Measurements from ENCODE around the gene DENND1A. TPM values are rescaled to one million over a fixed set of nuclear protein-coding genes. Genes with fewer than 3 reads are reported as not detected.

Gene DENND1A
- total and polyA plus RNA-seq, 2 of the 13 experiments (the other 11 are each of a cell fraction or from before 2014, with no cell fraction given), result 14.8 to 30.1 TPM

- peak; percentile 59 for TF ChIP-seq FOXP4 (CRISPR knock-in tag; IDR thresholded peaks at IDR 0.05)
- peak; percentile 41; the same call in 1 of the 2 replicates for TF ChIP-seq KMT2A (CRISPR knock-in tag; IDR thresholded peaks at IDR 0.05)
- peak; percentile 56; the same call in 1 of the 2 replicates for TF ChIP-seq MYPOP (CRISPR knock-in tag; IDR thresholded peaks at IDR 0.05)
- peak; percentile 42; the same call in 1 of the 2 replicates for TF ChIP-seq DMAP1 (CRISPR knock-in tag; IDR thresholded peaks at IDR 0.05)
- no peak for TF ChIP-seq ATF2 (CRISPR knock-in tag; IDR thresholded peaks at IDR 0.05)
- peak; percentile 57 for TF ChIP-seq CREM (IDR thresholded peaks at IDR 0.05)
- TF ChIP-seq CREM (CRISPR knock-in tag; IDR thresholded peaks at IDR 0.05), result no peak
- no peak for TF ChIP-seq FOXK2 (IDR thresholded peaks at IDR 0.05)
- TF ChIP-seq CHCHD3 (CRISPR knock-in tag; IDR thresholded peaks at IDR 0.05), result no peak
- no peak for TF ChIP-seq ZNF747 (CRISPR knock-in tag; IDR thresholded peaks at IDR 0.05; ENCODE audit: borderline replicate concordance)
- peak; percentile 75 for TF ChIP-seq GATAD2A (CRISPR knock-in tag; IDR thresholded peaks at IDR 0.05)
- TF ChIP-seq RFXANK (CRISPR knock-in tag; IDR thresholded peaks at IDR 0.05), result no peak
- peak; percentile 70 for TF ChIP-seq ASH2L (IDR thresholded peaks at IDR 0.05; ENCODE audit: insufficient read length, low read depth, low read length)
- peak; percentile 63; the same call in 1 of the 2 replicates for TF ChIP-seq ELF3 (CRISPR knock-in tag; IDR thresholded peaks at IDR 0.05)
- TF ChIP-seq SAP130 (CRISPR knock-in tag; IDR thresholded peaks at IDR 0.05; ENCODE audit: low read depth), result peak; percentile 62
- no peak for TF ChIP-seq NR1H2 (CRISPR knock-in tag; IDR thresholded peaks at IDR 0.05; ENCODE audit: borderline replicate concordance, low read depth)
- TF ChIP-seq ZNF264 (CRISPR knock-in tag; IDR thresholded peaks at IDR 0.05), result 0 out of 2 replicates have a peak, but pooled peaks have one; percentile 17
- TF ChIP-seq ZBTB8A (CRISPR knock-in tag; IDR thresholded peaks at IDR 0.05; ENCODE audit: borderline replicate concordance, low read depth), result no peak
- no peak for TF ChIP-seq SOX6 (IDR thresholded peaks at IDR 0.05)
- TF ChIP-seq SOX6 (CRISPR knock-in tag; IDR thresholded peaks at IDR 0.05), result peak; percentile 47; the same call in 1 of the 2 replicates
- TF ChIP-seq HNF1A (IDR thresholded peaks at IDR 0.05; ENCODE audit: low read depth), result no peak
- TF ChIP-seq HNF1A (CRISPR knock-in tag; IDR thresholded peaks at IDR 0.05; ENCODE audit: borderline replicate concordance), result peak; percentile 19; the same call in 1 of the 2 replicates
- TF ChIP-seq KLF11 (CRISPR knock-in tag; IDR thresholded peaks at IDR 0.05), result 0 out of 2 replicates have a peak, but pooled peaks have one; percentile 3
Measured at GRCh38 chr9:123742009-123742767, 187.7 kb downstream of the DENND1A start (continued).
